NCI-H82 (cell line): ENCODE data around the gene PRELP.
A peak's percentile ranks its signal among the peaks of the same experiment; 100 is the strongest.
"Not testable (repeated sequence)": the region's sequence is repeated elsewhere in the genome, so short reads cannot be mapped to it uniquely, and the experiment has no call there.

ENCODE experiments used
- DNase-seq: peaks from one replicate; lab custom pipeline; 2025; lab: John Stamatoyannopoulos, UW

PRELP gene

GRCh38 chr1:203507759-203508158 lies 32.2 kb downstream of the PRELP start:
- no peak for DNase-seq

- DNase-seq, result peak; percentile 31
Measured at GRCh38 chr1:203508463-203509073, 33.0 kb downstream of the PRELP start.

GRCh38 chr1:203509135-203509534 lies 33.5 kb downstream of the PRELP start:
- no peak for DNase-seq

- DNase-seq, result peak; percentile 35
Measured at GRCh38 chr1:203511513-203511912, 35.9 kb downstream of the PRELP start.

GRCh38 chr1:203511930-203512329 lies 36.3 kb downstream of the PRELP start:
- no peak for DNase-seq

GRCh38 chr1:203512517-203512847 lies 36.9 kb downstream of the PRELP start:
- DNase-seq, result no peak

- DNase-seq, result no peak
Measured at GRCh38 chr1:203512848-203513584, 37.4 kb downstream of the PRELP start.

- no peak for DNase-seq
Measured at GRCh38 chr1:203513585-203514031, 38.0 kb downstream of the PRELP start.

GRCh38 chr1:203516184-203516583 lies 40.6 kb downstream of the PRELP start:
- no peak for DNase-seq

GRCh38 chr1:203516906-203517305 lies 41.3 kb downstream of the PRELP start:
- no peak for DNase-seq

GRCh38 chr1:203517426-203518110 lies 42.0 kb downstream of the PRELP start:
- DNase-seq, result no peak

- not testable (repeated sequence) for DNase-seq
Measured at GRCh38 chr1:203518139-203518538, 42.5 kb downstream of the PRELP start.

- no peak for DNase-seq
Measured at GRCh38 chr1:203518541-203518940, 42.9 kb downstream of the PRELP start.

GRCh38 chr1:203519053-203519840 lies 43.6 kb downstream of the PRELP start:
- no peak for DNase-seq

- no peak for DNase-seq
Measured at GRCh38 chr1:203519896-203520295, 44.3 kb downstream of the PRELP start.

- DNase-seq, result no peak
Measured at GRCh38 chr1:203520315-203520714, 44.7 kb downstream of the PRELP start.

GRCh38 chr1:203521074-203521794 lies 45.6 kb downstream of the PRELP start:
- peak; percentile 70 for DNase-seq

- DNase-seq, result no peak
Measured at GRCh38 chr1:203521812-203522211, 46.2 kb downstream of the PRELP start.

- peak; percentile 95 for DNase-seq
Measured at GRCh38 chr1:203522237-203522636, 46.6 kb downstream of the PRELP start.

GRCh38 chr1:203523667-203524066 lies 48.1 kb downstream of the PRELP start:
- no peak for DNase-seq

GRCh38 chr1:203524152-203524551 lies 48.5 kb downstream of the PRELP start:
- DNase-seq, result no peak

- peak; percentile 67 for DNase-seq
Measured at GRCh38 chr1:203524824-203525223, 49.2 kb downstream of the PRELP start.
